ENCODE results near the gene MND1.

MND1 gene

GRCh38 chr4:153346031-153346430 lies 1.5 kb downstream of the MND1 start:
- no peak for DNase-seq (ENCODE audit: low spot score)
- TF ChIP-seq CTCF (IDR thresholded peaks at IDR 0.05; ENCODE audit: extremely low read depth, missing control alignments), result no peak

- TF ChIP-seq CTCF (IDR thresholded peaks at IDR 0.05; ENCODE audit: extremely low read depth, missing control alignments), result no peak
- no peak for DNase-seq (ENCODE audit: low spot score)
Observed at GRCh38 chr4:153346563-153346962, 2.1 kb downstream of the MND1 start.

GRCh38 chr4:153347117-153347516 lies 2.6 kb downstream of the MND1 start:
- no peak for TF ChIP-seq CTCF (IDR thresholded peaks at IDR 0.05; ENCODE audit: extremely low read depth, missing control alignments)
- DNase-seq (ENCODE audit: low spot score), result no peak

- DNase-seq (ENCODE audit: low spot score), result peak; percentile 17
- no peak for TF ChIP-seq CTCF (IDR thresholded peaks at IDR 0.05; ENCODE audit: extremely low read depth, missing control alignments)
Observed at GRCh38 chr4:153348006-153348405, 3.5 kb downstream of the MND1 start.

GRCh38 chr4:153349206-153349805 lies 4.8 kb downstream of the MND1 start:
- TF ChIP-seq CTCF (IDR thresholded peaks at IDR 0.05; ENCODE audit: extremely low read depth, missing control alignments), result no peak
- DNase-seq (ENCODE audit: low spot score), result no peak

GRCh38 chr4:153362184-153362583 lies 17.7 kb downstream of the MND1 start:
- TF ChIP-seq CTCF (IDR thresholded peaks at IDR 0.05; ENCODE audit: extremely low read depth, missing control alignments), result no peak
- DNase-seq (ENCODE audit: low spot score), result no peak

- DNase-seq (ENCODE audit: low spot score), result no peak
- no peak for TF ChIP-seq CTCF (IDR thresholded peaks at IDR 0.05; ENCODE audit: extremely low read depth, missing control alignments)
Observed at GRCh38 chr4:153364061-153364460, 19.6 kb downstream of the MND1 start.

Data from GM20000 (cell line).